A549 treated with ZK216348 at 1 μM for 4 hours (cell line): ENCODE measurements around the gene CBX7. TPM values are rescaled to one million over a fixed set of nuclear protein-coding genes. Genes with fewer than 3 reads are reported as not detected.

ENCODE experiments used
- total RNA-seq: library from RNA; stranded (reverse); fragments of 200-300 nt; extraction: Qiagen RNA extraction; gene quantifications from 5 replicates; pipeline ENCODE4 v1.2.3, GENCODE V29; 2022; ENCODE audit warnings: low read depth

Gene CBX7
- total RNA-seq: 0.70 to 1.7 TPM (median 1.2 TPM) in 5 replicates

DNA sequence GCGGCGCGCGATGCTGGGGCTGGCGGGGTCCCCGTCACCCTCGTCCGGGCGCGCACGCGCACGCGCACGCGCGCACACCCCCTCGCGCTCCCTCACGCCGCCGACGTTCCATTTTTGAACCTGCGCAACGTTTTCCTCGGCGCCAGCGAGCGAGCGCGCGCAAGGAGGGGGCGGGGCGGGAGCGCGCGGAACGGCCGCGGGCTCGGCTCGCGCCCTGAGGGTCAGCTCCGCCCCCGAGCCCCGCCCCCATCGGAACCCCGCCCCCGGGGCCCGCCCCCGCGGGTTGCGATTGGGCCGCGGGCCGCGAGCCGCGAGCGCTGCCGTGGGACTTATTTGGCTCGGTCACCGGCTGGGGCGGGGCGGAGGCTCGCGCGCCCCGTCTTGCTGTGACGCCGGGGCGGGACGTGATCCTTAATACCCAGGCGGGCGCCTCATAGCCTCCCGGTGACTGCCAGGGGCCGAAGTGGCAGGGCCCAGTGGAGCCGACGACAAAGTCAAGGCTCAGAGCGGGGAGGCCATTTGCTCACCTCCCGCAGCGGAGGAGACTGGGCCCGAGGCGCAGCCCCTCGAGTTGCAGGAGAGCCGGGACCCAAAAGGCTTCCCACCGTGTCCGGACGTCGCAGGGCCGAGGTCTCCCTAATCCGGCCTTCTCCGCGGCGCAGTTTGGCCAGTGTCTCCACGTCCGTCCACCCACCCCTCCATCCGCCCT is at the start of gene CBX7:
Gene CBX7 (minus strand): TSS at position 170 of the 709 bp plus-strand sequence. CDS start 236 bp downstream, outside the sequence.

GRCh38 chr22:39097098-39098020 is 55.1 kb downstream of the CBX7 start, which contains the start of gene APOBEC3H:
TSS of gene APOBEC3H (plus strand) at chr22:39097244. CDS start at chr22:39100279, 3,035 bp downstream.

Other genes starting within 250 kb of the CBX7 start
- not detected in 5 replicates for gene APOBEC3A, start 195.1 kb downstream of the CBX7 start, total RNA-seq
- gene APOBEC3B, start 170.3 kb downstream of the CBX7 start, total RNA-seq: 26.1 to 35.6 TPM (median 27.5 TPM) in 5 replicates
- 24.8 to 30.7 TPM (median 29.0 TPM) in 5 replicates for gene APOBEC3C, start 138.4 kb downstream of the CBX7 start, total RNA-seq
- 0.26 to 0.46 TPM (median 0.37 TPM) in 5 replicates for gene APOBEC3D, start 131.6 kb downstream of the CBX7 start, total RNA-seq
- 1.8 to 3.1 TPM (median 2.2 TPM) in 5 replicates for gene APOBEC3F, start 111.8 kb downstream of the CBX7 start, total RNA-seq
- gene APOBEC3G, start 75.4 kb downstream of the CBX7 start, total RNA-seq: 0.15 TPM in 1 of 5 replicates, not detected in the others
- gene APOBEC3H, start 55.4 kb downstream of the CBX7 start, total RNA-seq: 0.20 to 1.2 TPM (median 0.49 TPM) in 3 of 5 replicates, not detected in the others
- 3.5 to 4.0 TPM (median 3.7 TPM) in 5 replicates for gene PDGFB, start 92.3 kb upstream of the CBX7 start, total RNA-seq
- 1,707 to 1,938 TPM (median 1,738 TPM) in 5 replicates for gene RPL3, start 166.9 kb upstream of the CBX7 start, total RNA-seq
- 6.1 to 13.5 TPM (median 11.4 TPM) in 5 replicates for gene SYNGR1, start 197.3 kb upstream of the CBX7 start, total RNA-seq
- 6.6 to 11.7 TPM (median 10.8 TPM) in 5 replicates for gene TAB1, start 247.1 kb upstream of the CBX7 start, total RNA-seq